HG02623 (cell line): ENCODE data around the gene ID3.

Experiments
- ATAC-seq: cut with Tn5 transposase; IDR thresholded peaks from one replicate; pipeline ENCODE4 v1.9.1; 2021; ENCODE audit warnings: moderate library complexity; ENCODE audit not compliant: unreplicated experiment

Gene ID3

GRCh38 chr1:23528250-23528978 is 30.9 kb downstream of the ID3 start:
- ATAC-seq: no peak

- ATAC-seq: no peak
Observed at GRCh38 chr1:23527900-23528249, 31.4 kb downstream of the ID3 start.

GRCh38 chr1:23527366-23527765 is 31.9 kb downstream of the ID3 start:
- ATAC-seq: no peak

GRCh38 chr1:23526329-23527041 is 32.8 kb downstream of the ID3 start:
- no peak for ATAC-seq

GRCh38 chr1:23525558-23526250 is 33.6 kb downstream of the ID3 start:
- ATAC-seq: peak; percentile 35

GRCh38 chr1:23524716-23525401 is 34.4 kb downstream of the ID3 start:
- no peak for ATAC-seq

- ATAC-seq: no peak
Observed at GRCh38 chr1:23524163-23524562, 35.1 kb downstream of the ID3 start.

DNA sequence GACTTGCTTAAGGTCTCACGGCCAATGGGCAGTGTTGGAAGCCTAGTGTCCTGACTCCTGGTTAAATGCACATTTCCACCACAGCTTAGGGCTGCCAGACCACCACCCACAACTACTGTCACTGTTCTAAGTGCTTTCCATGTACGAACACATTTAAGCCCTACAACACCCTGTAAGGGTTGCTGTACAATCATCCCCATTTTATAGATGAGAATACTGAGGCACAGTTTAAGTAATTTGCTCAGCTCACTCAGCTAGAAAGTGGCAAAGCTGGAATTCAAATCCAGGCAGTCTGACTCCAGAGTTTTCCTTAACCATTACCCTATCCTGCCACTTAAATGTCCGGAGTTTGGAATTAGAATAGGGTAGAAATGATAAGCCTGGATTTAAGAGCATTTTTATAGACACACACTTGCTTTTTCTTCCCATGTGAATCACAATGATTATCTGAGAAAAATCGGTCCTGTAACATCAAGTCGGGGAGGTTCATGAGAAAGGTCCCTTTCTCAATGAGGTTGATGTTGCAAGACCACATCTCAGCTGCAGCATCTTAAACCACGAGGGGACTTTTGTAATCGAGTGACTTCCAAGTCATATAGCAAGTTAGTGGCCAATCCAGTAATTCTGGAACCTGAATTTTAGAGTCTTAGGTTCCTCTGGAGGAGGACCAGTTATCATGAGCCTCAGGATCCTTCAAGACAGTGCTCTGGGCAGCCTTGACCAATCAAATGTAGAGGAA is 36.9 kb downstream of the ID3 start:
- ATAC-seq: no peak

DNA sequence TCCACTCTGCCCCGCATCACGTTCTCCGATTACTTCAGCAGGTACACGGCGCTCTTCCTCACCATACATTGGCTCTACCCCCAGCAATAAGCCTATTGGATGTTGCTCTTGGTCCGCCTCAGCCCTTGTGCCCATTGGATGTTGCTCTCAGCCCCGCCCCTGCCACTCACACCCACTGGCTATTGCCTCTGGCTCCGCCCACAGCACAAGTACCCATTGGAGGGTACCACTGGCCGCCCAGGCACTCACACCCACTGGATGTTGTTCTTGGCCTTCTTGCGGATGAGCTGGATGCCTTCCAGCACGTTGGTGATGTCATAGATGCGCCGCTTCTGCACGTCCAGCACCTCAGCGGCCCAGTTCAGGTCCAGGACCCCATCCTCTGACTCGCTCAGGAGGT is 37.7 kb downstream of the ID3 start:
- ATAC-seq: no peak

DNA sequence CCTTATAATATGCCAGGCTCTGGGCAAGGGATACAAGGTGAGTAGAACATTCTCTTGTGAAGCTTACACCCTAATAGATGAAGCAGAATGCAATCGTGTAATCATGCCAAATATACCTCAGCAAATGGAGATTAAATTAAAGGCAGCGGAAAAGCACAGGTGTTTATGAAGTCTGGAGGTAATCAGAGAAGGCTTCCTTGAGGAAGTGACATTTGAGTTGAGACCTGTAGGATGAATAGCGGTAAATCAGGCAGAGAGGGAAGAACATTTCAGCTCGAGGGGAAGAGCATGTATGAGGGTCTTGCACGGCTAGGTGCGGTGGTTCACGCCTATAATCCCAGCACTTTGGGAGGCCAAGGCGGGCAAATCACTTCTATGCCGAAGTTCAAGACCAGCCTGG is 41.7 kb downstream of the ID3 start:
- no peak for ATAC-seq

DNA sequence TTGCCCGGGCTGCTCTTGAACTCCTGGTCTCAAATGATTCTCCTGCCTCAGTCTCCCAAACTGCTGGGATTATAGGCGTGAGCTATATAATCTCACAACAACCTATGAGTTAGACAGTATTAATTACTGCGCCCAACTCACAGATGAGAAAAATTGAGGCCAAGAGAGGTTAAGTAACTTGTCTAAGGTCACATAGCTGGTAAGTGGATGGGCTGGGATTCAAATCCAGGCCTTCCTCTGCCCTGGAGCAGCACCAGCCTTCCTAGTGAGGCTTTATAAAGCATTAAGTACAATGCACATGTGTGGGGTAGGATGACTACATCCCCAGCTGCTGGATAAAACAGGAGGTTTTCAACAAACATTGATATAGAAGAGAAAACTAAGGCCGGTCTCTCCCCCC is 43.4 kb downstream of the ID3 start:
- ATAC-seq: no peak

DNA sequence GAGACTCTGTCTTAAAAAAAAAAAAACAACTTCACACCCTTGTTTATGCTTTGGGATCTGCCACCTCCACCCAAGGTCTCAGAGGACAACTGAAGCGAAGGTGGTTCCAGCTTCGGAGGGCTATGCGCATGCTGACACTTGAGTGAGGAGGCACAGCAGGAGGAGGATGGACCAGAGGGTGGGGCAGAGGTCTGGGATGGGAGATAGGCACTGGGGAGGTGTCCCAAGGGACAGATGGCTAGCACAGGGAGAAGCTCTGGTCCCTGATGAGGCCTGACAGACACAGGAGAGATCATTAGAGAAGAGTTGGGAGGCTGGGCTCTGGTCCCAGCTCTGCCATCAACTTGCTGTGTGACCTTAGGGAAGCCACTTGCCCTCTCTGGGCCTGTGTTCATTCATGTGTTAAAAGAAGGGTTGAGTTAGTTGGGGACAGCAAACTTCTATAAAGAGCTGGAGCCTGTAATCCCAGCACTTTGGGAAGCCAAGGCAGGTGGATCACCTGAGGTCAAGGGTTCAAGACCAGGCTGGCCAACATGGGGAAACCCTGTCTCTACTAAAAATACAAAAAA is 45.1 kb downstream of the ID3 start:
- ATAC-seq: no peak

DNA sequence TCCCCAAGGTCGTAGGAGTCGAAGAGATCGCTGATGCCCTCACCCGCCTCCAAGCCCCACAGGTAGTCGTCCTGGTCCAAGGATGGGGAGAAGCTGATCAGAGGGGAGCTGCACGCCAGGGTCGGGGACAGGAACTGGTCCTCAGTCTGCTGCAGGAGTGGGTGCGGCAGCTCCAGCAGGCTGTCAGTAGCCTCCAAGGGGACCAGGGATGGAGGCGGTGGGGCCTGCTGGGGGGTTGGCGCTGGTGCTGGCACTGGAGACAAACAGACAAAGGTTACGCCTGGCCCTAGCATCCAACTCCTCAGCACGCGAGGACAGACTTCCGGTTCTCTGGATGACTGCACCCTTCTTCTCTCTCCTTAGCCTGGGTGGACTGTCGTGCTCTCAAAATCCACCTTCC is 49.4 kb downstream of the ID3 start:
- ATAC-seq: no peak
